GM18526 (cell line): ENCODE data around the gene SBK2.

Source experiments
- POLR2A ChIP-seq: IDR thresholded peaks from 3 replicates; pipeline ENCODE4 v1.6.1; 2011; ENCODE audit not compliant: insufficient read length; ENCODE audit errors: extremely low read depth

SBK2 gene

GRCh38 chr19:55526216-55527196 is 10.4 kb downstream of the SBK2 start:
- TF ChIP-seq POLR2A: no peak

GRCh38 chr19:55525289-55526101 is 11.4 kb downstream of the SBK2 start:
- no peak for TF ChIP-seq POLR2A

DNA sequence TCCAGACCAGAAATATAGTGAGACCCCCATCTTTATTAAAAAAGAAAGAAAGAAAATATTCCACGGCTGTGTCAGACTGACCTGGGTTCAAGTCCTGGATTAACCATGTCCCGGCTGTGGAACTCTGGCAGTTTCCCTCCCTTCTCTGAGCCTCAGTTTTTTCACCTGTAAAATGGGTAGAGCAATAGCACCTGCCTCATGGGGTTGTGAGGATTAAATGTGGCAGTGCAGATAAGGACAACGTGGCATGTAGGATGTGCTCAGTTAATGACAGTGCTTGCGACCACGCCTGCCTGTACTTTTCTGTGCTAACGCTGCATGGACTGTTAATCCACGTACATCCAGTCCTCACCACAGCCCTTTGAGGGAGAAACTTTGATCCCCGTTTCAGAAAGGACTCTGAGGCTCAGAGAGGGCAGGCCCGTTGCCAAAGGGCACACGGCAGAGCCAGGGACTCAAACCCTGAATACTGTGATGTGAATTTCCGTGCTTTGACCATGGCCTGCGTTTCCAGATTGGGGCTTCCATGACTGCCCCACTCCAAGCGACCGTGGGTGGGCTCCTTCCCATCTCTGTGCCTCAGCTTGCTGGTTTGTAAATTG is 16.1 kb downstream of the SBK2 start:
- TF ChIP-seq POLR2A: no peak

DNA sequence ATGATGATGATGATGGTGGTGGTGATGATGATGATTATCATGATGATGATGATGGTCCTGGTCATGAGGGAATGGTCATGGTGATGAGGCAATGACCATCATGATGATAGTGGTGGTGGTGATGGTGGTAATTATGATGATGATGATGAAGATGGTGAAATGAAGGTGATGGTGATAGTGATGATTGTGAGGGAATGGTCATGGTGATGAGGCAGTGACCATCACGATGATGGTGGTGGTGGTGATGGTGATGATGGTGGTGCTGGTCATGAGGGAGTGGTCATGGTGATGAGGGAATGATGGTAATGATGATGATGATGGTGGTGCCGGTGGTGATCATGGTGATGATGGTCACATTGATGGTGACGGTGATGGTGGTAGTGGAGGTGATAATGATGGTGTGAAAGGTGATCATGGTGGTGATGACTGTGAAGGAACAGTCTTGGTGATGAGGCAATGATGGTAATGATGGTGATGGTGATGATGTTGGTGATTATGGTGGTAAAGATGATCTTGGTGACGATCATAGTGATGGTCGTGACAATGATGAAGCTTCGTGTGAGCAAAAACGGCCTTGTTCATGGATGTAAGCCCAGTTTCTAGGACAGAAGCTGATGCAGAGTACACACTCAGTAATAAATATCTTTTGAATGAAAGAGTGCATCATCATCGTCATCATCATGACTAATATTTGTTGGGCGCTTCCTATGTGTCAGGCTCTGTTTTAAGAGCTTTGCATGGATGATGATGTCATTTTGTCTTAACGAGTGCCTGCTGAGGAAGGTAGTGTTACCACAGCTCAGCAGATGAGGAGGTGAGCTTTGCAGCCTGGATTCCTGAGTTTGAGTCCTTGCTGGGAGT is 17.3 kb downstream of the SBK2 start:
- TF ChIP-seq POLR2A: no peak

DNA sequence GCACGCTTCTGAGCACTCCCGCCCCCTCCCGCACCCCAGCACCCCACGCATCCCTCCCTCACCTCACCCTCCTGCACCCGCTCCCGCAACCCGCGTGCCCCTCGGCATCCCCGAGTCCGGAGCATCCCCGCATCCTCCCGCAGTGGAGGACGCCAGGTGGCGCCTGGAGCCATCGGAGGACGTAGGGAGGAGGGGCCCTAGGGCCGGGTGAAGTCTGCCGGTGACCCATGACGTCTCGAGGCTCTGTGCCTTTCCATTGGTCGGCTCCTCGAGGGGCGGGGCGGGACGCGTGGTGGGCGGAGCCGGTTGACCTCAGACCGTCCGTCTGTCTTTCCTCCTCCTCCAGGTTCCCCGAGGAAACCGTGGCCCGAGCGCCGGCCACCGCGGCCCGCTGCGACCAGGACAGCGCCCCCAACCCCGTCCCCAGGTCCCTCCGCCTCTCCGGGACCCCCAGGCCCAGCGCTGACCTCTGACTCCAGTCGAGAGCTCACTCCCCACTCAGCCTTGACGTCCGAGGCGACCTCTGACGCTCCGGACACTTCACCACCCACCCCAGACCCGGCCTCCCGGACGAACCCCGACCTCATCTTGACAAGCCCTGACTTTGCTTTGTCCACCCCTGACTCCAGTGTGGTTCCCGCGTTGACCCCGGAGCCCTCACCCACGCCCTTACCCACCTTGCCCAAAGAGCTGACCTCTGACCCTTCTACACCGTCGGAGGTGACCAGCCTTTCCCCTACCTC is 19.9 kb downstream of the SBK2 start:
- TF ChIP-seq POLR2A: peak; percentile 35

GRCh38 chr19:55508120-55508519 is 28.8 kb downstream of the SBK2 start:
- no peak for TF ChIP-seq POLR2A

DNA sequence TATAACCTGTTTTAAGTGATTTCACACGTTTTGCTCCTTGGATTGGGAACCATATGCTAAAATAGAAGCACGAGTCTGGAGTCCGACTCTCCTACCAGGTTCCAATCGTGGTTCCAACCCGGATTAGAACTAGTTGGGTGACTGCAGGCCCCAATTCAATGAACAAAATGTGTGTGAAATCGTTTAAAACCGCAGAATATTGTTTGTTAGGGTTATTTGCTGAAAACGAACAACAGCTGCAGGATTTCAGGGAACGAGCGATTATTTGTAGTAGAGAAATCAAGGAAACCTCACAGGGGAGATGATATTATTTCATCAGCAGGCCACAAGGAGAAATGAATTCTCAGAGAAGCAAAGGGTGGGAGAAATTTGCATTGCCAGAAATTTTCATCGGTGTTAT is 32.0 kb downstream of the SBK2 start:
- TF ChIP-seq POLR2A: no peak

GRCh38 chr19:55504252-55504603 is 32.7 kb downstream of the SBK2 start:
- no peak for TF ChIP-seq POLR2A

- no peak for TF ChIP-seq POLR2A
Measured at GRCh38 chr19:55503502-55504251, 33.3 kb downstream of the SBK2 start.

- TF ChIP-seq POLR2A: no peak
Measured at GRCh38 chr19:55503157-55503501, 33.8 kb downstream of the SBK2 start.

DNA sequence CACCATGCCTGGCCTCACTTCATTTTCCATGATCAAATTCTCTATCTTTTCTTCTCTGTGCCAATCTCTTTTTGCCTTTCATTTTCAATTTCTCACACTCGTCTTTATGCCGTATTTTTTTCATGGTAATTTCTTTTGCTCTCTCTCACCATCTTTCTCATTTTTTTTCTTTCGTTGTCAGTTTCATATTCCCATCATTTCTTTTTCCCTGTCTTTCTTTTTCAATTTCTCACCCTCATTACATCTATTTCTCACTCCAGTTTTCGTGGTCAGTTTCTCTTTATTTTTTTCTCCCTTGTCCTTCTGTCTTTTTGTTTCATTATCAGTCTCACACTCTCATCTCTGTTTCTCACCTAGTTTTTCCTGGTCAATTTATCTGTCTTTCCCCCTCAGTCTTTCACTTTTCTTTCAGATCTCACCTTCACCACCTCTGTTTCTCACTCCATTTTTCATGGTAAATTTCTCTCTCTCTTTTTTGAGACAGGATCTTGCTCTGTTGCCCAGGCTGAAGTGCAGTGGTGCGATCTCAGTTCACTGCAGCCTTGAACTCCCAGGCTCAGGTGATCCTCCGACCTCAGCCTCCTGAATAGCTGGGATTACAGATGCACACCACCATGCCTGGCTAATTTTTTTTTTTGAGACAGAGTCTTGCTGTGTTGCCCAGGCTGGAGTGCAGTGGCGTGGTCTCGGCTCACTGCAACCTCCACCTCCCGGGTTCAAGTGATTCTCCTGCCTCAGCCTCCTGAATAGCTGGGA is 34.6 kb downstream of the SBK2 start:
- no peak for TF ChIP-seq POLR2A

DNA sequence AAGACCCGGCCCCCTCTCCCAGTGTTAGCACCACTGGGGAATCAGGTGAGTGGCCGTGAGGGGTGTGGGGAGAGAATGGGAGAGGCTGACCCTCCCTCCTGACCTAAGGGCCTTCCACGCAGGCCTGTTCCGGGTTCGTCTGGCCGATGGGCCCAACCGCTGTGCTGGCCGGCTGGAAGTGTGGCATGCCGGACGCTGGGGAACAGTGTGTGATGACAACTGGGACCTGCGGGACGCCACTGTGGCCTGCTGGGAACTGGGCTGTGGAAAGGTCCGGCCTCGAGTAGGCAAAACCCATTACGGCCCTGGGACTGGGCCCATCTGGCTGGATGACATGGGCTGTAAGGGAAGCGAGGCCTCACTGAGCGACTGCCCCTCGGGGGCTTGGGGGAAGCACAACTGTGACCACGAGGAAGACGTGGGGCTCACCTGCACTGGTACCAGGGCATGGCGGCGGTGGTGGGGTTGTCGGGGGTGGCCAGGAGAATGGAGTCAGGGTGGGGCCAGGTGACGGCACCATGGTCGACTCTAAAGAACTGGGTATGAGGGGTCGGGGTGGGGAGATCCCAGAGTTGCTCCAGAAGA is 36.5 kb downstream of the SBK2 start:
- no peak for TF ChIP-seq POLR2A
